SIG-M5 (cell line): Measurements from ENCODE around the gene CDK3.

Experiments used
- DNase-seq: peaks from one replicate; lab custom pipeline; 2025; lab: John Stamatoyannopoulos, UW

CDK3 gene

DNA sequence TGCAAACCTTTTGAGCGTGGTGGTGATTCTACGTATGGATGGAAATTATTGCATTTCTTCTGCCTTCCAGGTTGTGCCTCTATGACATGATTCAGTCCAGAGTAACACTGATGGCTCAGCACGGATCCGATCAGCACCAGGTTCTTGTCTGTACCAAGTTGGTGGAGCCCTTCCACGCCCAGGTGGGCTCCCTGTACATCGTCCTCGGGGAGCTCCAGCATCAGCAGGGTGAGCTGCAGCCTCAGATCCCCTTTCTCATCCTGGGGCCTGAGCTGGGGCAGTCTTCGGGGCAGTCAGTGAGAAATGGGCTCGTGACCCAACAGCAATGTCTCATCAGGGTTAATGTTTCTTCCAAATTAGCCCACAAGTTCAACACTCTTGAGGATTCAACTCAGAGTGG lies 9.3 kb upstream of the CDK3 start:
- no peak for DNase-seq

DNA sequence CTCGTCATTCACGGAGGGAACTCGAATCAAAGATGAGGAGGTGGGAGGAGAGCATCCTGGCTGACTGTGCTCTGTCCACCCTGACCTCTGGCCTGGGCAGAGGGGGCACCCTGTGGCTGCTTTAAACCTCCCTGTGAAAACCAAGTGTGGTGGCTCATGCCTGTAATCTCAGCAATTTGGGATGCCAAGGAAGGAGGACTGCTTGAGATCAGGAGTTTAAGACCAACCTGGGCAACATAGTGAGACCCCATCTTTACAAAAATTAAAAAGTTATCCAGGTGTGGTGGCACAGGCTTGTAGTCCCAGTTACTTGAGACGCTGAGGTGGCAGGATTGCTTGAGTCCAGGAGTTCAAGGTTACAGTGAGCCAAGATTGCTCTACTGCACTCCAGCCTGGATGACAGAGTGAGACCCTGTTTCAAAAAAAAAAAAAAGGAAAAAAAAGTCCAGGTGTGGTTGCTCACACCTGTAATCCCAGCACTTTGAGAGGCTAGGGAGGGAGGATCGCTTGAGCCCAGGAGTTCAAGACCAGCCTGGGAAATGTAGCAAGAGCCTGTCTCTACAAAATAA lies 5.8 kb upstream of the CDK3 start:
- DNase-seq = no peak

DNA sequence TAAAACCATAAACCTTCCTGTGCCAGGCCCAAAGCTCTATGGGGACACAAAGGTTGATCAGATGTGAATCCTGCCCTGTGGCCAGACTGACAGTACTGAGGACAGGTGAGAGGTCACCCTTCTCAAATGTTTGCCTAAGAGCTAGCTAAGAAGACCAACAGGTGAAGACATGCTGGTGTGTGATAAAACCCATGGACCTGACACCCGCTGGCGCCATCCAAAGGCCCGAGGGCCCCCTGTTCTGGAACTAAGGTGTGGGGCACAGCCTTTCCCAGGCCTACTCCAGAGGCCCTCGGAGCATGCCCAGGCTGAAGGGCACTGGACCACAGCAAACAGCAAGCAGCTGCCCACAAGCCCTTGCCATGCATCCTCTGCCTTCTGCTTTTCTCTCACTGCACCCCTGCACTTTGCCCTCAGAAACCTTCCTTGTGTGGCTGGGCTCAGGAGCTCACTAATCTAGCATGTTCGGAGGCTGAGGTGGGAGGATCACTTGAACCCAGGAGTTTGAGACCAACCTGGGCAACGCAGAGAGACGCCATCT lies 5.2 kb upstream of the CDK3 start:
- no peak for DNase-seq

DNA sequence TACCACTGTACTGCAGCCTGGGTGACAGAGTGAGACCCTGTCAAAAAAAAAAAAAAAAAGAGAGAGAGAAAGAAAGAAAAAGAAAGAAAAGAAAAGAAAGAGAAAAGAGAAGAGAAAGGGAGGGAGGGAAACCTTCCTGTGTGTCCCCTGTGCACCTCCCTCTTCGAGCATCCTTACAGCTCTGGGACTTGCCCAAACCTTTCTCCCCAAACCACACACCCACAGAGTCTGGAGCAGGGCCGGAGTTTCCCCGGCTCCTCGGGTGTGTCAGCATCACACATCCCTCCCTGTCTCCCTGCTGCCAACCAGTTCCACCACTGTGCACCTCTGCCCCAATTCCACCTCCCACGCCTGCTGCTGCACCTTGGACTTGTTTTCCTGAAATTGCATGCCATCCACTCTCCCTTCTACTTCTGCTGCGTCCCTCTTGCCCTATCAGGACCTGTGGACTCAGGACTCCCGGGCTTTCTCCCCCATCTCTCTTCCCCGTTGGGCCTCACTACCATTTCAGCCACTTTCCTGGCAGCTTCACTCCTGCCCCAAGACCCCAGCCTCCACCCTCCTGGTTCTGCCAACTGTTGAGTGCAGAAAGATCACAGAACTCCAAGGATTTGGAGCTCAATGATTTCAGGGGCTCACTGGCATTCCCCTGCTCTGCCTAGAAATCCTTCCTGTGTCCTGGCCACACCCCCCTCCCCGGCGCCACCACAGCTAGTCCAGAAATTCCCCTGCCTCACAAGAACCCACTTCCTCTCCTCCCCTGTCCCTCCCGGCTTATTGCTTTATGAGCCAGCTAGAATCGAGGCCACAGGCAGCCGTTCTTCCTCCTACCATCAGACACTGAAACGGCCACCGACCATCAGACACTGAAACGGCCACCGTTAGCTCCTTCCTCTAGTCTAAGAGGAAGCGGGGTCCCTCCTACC lies 3.7 kb upstream of the CDK3 start:
- DNase-seq = no peak

DNA sequence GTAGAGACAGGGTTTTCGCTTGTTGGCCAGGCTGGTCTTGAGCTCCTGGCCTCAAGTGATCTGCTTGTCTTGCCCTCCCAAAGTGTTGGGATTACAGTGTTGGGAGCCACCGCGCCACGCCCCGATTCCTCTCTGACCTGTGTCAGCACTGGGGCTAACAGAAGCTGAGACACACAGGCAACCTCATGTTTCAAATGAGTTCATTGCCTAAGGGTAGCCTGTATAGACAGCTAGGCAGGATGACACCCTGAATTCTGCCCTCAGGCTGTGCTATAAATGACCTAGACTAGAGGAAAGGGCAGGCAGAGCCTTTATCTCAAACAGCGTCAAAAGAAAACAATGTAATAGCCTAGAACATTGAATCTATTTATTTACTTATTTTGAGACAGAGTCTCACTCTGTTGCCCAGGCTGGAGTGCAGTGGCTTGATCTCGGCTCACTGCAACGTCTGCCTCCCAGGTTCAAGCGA lies 2.3 kb upstream of the CDK3 start:
- no peak for DNase-seq

DNA sequence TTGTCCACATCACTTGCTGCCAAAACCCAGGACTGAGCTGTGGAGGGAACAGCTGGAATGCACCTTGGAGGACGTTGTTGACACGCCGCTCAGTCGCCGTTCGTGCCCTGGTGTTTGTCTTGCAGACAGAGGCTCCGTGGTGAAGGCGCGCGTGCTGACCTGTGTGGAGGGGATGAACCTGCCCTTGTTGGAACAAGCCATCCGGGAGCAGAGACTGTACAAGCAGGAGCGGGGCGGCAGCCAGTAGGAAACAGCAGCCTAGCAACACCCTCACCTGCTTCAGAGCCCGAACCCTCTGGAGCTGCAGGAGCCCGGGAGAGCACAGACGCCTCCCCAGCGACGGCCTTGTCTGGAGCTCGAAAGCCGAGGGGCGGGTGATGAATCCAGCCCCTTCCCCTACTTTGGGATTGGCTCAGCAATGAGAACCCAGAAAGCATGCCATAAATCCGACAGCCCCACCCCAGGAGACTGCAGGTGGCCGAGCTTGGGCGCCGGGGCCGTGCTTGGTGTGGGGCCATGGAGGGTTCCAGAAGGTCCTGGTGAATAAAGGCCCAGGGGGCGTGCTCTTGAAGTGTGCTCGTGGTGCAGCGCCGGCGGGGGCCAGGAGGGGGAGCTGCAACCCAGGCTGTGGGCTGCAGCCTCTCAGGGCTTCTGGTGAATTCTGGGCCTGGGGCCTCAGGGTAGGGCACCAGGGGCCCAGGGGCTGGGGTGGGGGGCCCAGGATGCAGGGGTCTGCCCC lies 470 bp upstream of the CDK3 start:
- DNase-seq = no peak

DNA sequence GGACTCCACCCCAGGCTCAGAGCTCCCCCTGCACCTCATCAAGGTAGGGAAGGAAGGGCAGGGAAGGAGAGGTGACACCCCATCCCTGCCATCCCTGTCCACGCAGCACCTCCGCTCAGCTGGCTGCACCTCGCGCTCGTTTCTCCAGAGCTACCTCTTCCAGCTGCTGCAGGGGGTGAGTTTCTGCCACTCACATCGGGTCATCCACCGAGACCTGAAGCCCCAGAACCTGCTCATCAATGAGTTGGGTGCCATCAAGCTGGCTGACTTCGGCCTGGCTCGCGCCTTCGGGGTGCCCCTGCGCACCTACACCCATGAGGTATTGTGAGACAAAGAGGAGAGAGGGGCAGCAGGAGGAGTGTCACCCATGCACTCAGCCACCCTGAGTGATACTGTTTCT lies 1.4 kb downstream of the CDK3 start:
- no peak for DNase-seq

DNA sequence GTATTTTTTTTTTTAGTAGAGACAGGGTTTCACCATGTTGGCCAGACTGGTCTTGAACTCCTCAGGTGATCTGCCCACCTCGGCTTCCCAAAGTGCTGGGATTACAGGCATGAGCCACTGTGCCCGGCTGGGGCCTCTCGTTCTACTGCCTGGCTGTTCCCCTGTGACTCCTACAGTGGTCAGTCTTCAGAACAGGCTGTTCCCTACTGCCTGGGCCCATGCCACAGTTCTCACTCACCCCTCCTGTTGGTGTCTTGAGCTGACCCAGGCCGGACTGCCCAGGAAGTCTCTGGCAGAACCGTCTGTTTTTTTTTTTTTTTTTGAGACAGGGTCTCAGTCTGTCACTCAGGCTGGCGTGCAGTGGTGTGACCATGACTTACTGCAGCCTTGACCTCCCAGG lies 3.3 kb downstream of the CDK3 start:
- no peak for DNase-seq

DNA sequence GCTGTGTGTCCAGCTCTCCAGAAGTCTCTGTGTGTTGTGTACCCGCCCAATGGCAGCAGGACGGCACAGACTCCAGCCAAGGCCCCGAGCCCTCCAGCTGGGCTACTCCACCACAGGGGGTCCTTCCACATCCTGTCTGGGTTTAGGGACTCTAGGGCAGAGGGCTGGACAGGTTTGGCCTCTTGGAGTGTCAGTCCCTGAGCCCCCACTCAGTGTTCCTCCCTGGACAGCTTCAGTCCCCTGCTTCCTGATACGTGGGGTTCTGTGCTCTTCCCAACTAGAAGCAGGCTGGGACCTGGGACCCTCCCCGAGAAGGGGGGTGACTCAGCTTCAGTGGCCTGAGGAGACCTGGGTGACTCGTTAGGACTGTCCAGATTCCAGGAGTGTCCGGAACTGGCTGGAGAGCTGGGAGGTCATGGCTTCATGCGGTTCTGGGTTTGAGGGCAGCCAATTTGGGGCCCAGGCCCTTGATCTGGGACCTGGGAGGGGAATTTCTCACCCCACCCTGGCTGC lies 4.2 kb downstream of the CDK3 start:
- no peak for DNase-seq

DNA sequence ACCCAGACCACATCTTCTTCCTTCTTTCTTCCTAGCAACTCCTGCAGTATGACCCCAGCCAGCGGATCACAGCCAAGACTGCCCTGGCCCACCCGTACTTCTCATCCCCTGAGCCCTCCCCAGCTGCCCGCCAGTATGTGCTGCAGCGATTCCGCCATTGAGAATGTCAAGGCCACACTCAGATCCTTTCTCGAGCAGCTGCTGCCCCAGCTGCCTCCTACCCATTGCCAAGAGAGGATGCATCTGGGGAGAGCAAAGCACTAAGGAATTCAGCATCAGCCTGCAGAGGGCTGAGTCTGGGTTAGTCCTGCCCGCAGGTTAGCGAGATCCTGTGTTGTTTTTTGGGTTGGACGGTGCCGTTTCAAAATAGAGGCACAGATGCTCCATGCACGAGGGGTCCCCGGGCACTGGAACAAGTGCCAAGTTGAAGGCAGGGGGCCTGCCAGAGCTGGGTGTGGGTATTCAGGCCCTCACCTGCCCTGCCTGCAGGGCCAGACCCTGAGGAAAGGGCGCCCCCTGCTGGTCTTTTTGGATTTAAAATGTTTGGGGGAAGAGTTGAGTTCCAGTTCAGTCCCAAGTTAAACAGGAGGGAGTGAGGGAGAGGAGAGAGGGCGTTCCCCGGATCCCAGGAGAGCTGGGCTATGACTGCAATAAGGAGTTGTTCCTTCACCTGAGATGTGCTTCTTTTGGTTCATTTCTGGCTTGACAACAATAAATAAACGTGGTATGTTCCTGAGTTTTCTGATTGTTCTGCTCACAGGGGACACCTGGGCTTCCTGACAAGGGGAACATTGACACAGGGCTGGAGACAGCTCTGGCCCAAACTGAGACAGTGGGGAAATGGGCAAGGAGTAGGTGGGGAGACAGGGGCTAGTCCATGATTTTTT lies 4.9 kb downstream of the CDK3 start:
- DNase-seq = no peak

DNA sequence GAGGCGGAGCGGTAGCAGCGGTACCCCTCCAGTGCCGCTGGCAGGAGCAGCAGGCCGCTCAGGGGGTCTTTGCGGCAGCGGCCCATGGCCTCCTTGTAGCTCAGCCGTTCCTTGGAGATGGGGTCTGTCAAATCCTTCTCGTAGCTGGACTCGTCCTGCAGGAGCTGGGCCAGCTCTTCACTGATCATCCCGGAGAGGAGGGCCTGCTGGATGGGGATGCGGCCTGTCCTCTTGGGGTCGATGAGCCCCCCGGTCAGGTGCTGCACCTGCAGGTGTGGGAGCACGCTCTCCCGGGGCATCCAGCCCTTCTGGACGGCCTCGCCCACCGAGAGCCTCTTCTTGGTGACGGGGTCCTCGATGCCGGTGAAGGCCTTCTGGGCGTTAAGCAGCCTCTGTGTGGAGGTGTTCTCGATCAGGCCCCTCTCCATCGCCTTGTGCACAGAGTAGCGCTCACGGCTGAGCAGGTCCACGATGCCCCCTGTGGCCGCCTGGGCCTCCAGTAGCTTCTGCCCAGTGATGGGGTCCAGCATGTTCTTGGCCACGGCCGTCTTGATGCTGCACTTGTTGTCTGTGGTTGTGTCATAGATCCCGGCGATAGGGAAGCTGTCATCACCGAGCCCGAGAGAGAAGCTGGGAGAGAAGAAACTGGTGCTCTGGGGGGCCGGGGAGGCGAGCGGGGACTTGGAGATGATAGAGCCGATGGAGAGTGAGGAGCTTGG lies 6.6 kb downstream of the CDK3 start:
- no peak for DNase-seq

DNA sequence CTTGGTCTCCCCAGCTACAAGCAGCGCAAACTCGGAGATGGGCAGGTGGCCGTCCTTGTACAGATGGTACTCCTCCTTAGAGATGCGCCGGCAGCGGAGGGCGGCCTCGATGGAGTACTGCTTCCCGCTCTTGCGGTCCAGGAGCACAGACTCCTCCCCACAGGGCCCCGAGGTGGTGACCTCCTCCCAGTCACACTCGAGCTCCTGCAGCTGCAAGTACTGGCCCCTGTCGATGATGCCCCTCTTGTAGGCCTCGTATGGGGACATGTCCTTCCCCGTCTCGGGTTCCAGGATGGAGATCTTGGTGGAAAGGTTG lies 7.2 kb downstream of the CDK3 start:
- DNase-seq = no peak

DNA sequence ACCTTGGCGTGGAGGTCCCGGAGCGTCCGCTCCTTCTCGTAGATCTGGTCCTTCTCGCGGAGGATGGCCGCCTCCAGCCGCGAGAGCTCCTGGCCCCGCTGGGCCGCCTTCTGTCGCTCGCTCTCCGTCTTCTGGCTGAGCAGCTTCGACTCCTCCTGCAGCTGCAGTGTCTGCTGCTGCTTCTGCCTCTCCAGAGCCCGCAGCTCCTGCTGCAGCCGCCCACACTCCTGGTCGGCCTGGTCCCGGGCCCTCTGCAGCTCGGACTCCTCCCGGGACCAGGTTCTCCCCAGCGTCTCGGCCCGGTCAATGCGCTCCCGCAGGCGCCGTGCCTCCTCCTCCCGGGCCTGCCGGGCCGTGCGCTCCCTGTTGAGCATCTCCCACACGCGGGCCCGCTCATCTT lies 7.6 kb downstream of the CDK3 start:
- DNase-seq = no peak

DNA sequence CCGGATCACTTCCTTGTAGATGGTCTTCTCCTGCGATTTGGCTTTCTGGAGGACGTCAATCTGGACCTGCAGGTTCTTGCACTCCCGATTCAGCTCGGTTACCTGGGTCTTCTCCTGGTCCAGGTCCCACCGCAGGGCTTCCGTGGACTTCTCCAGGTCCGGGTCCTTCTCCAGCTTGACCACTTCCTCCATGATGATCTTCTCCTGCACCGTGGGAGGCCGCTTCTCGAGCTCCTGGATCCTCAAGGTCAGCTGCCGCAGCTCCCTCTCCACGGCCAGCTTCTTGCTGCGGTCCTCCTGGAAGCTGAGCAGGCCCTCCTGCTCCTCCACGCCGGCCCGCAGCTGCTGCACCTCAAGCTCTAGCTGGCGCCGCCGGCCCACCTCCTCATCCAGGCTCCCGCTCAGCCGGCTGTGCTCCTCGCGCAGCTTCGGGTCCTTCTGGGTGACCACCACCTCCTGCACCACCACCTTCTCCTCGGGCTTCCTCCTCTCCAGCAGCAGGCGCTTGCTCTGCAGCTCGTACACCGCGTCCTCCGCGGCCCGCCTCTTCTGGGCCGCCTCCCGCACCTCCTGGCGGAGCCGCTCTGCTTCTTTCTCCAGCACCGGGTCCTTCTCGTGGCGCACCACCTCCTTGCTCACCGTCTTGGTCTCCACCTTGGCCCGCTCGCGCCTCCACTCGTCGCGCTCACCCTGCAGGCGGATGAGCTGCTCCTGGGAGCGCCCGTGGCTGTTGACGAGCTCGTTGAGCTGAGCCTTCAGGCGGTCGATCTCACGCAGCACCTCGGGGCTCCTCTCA lies 8.2 kb downstream of the CDK3 start:
- DNase-seq = no peak

DNA sequence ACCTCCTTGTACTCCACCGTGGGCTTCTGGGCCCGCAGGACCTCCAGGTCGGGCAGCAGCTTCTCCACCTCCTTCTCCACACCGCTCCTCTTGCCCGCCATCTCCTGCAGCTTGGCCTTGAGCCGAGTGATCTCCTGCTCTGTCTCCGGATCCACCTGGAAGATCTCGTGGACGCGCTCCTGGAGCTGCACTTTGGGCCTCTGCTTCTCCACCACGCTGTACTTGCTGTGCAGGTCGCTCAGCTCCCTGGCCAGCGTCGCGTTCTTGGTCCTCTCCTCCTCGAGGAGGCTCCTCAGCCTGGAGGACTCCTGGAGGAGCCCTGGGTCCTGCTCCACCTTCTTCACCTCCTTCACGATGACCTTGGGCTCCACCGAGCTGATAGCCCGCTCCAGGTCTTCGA lies 8.8 kb downstream of the CDK3 start:
- no peak for DNase-seq

DNA sequence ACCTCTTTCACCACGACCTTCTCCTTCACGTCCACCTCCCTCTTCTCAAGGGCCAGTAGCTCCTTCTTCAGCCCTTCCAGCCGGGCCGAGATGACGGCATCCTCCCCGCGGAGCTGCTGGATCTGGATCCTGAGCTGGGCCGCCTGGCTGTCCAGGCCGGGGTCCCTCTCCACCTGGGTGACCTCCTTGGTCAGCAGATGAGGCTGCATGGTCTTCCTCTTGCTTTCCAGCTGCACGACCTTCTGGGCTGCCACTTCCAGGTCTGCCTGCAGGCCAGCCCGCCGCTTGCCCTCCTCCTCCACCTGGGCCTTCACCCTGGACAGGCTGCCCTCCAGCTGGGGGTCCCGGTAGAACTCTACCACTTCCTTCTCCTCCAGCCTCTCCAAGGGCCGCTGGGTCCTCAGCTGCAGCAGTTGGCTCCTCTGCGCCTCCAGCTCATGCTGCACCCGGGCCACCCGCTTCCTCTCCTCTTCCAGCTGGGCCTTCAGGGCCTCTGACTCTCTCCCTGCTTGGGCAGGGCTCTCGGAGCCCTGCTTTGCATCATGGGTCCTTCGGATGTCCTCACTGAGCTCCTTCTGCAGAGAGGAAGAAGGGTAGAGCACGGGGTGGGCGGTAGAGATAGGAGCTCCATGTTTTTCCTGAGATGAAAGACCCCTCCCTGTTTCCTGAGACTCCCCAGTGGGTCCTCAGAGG lies 9.5 kb downstream of the CDK3 start:
- DNase-seq = no peak

DNA sequence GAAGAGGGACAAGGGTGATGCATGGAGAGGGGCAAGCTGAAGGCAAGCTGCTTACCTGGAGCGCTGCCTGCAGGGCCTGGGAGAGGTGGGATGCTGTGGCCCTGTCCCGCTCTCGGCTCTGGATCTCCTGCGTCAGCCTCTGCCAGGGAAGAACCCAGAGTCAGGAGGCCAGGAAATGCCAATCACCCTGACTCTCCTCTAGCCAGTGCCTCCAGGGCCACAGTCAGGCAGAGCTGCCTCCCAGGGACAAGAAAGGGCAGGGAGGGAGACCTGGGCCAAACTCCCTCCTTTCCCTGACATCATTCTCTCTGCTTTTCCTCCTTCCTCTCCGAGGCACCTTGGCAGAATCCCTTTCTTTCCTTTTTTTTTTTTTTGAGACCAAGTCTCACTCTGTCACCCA lies 11.3 kb downstream of the CDK3 start:
- no peak for DNase-seq

DNA sequence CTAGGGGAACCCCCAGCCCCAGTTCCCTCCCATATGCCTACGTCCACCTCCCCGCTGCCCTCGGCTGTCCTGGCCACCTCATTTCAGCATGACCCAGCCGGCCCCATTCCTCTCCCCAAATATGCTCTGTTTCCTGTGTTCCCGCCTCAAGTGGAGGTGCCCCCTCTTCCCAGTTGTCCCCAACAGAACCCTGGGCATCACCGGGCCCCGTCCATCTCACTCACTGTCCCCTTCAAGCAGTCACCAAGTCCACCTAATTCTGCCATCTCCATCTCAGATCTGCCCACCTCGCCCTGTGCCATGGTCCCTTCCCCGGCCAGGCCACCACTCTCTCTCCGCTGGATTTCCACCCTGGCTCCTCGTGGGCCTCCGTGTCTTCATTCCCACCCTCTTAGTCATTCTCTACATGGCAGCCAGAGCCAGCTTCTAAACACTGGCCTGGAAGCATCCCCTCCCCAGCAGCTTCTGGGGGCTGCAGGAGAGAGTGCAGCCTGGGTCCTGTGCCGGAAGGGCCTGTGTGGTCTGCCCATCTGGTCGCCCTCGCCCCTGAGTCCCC lies 12.8 kb downstream of the CDK3 start:
- DNase-seq = no peak
